Upper lobe of right lung (tissue), 1 donor: ENCODE data around the gene VAV3. TPM values are rescaled to one million over a fixed set of nuclear protein-coding genes. Genes with fewer than 3 reads are reported as not detected.

Source experiments
- ATAC-seq: fragments of 200-7000 bp; cut with Tn5 transposase; one replicate; pipeline ENCODE4 v1.9.1; 2020; ENCODE audit warnings: mild to moderate bottlenecking, moderate library complexity
- DNase-seq: peaks from one replicate; pipeline ENCODE4 v3.0.0-alpha.2; 2020
- H3K27ac ChIP-seq: fragments of 200-600 bp; one replicate; pipeline ENCODE4 v1.8.0; 2022
- H3K27me3 ChIP-seq: fragments of 200-600 bp; one replicate; pipeline ENCODE4 v1.8.0; 2022; ENCODE audit warnings: mild to moderate bottlenecking
- H3K36me3 ChIP-seq: fragments of 200-600 bp; one replicate; pipeline ENCODE4 v1.8.0; 2022
- H3K4me1 ChIP-seq: fragments of 200-600 bp; one replicate; pipeline ENCODE4 v1.8.0; 2022
- H3K4me3 ChIP-seq: fragments of 200-600 bp; one replicate; pipeline ENCODE4 v1.8.0; 2022; ENCODE audit warnings: mild to moderate bottlenecking
- H3K9me3 ChIP-seq: fragments of 200-600 bp; one replicate; pipeline ENCODE4 v1.8.0; 2022
- CTCF ChIP-seq: fragments of 200-600 bp; IDR thresholded peaks from one replicate; pipeline ENCODE4 v1.8.0; 2022; ENCODE audit warnings: antibody characterized with exemption
- intact Hi-C: fragments of 100-400 bp; cut with DNase I; formaldehyde crosslinking; loops from one replicate; pipeline ENCODE4 v1.11.0; 2022
- total RNA-seq: library from RNA; stranded (reverse); fragmentation: NEBNext Ultra II Directional; extraction: Animal tissue kit (Norgen Biotek cat#: 25700); gene quantifications from one replicate; pipeline ENCODE4 v1.2.1, GENCODE V29; 2021
- donor health status: DM: no; HTN: yes; CAD: no; lungs with severe emphysema.

The VAV3 gene
- total RNA-seq, 1 donor from 2014 or later: 8.5 TPM

GRCh38 chr1:107766533-107766932 lies 198.4 kb downstream of the VAV3 start:
- no peaks in the 10 kb centered on the region for H3K4me1 ChIP-seq
- H3K9me3 ChIP-seq: no peaks in the 10 kb centered on the region
- intact Hi-C loops: no loop called here
- no peak for TF ChIP-seq CTCF
- ATAC-seq: no peak
- H3K4me3 ChIP-seq: no peak overlapping the region
- DNase-seq: no peak
- H3K27me3 ChIP-seq: no peaks in the 10 kb centered on the region
- no peaks in the 10 kb centered on the region for H3K36me3 ChIP-seq
- no peak overlapping the region for H3K27ac ChIP-seq

- H3K9me3 ChIP-seq: no peaks in the 10 kb centered on the region
- TF ChIP-seq CTCF: no peak
- intact Hi-C loops: no loop called here
- H3K4me1 ChIP-seq: no peaks in the 10 kb centered on the region
- H3K4me3 ChIP-seq: no peak overlapping the region
- H3K27ac ChIP-seq: no peak overlapping the region
- no peaks in the 10 kb centered on the region for H3K27me3 ChIP-seq
- no peaks in the 10 kb centered on the region for H3K36me3 ChIP-seq
- DNase-seq (no peak), ATAC-seq (no peak)
Observed at GRCh38 chr1:107762751-107763390, 202.1 kb downstream of the VAV3 start.

- Histone ChIP-seq H3K36me3 (peaks cover 10% of the 10 kb centered on the region), H3K27ac (no peak overlapping the region), H3K9me3 (no peaks in the 10 kb centered on the region), H3K4me1 (no peaks in the 10 kb centered on the region), H3K4me3 (no peak overlapping the region), H3K27me3 (no peaks in the 10 kb centered on the region)
- ATAC-seq: no peak
- intact Hi-C loops: no loop called here
- no peak for TF ChIP-seq CTCF
- DNase-seq: no peak
Observed at GRCh38 chr1:107760065-107760464, 204.9 kb downstream of the VAV3 start.

GRCh38 chr1:107750364-107750959 lies 214.5 kb downstream of the VAV3 start:
- no peak overlapping the region for H3K4me3 ChIP-seq

GRCh38 chr1:107748531-107748930 lies 216.4 kb downstream of the VAV3 start:
- H3K4me3 ChIP-seq: no peak overlapping the region
- intact Hi-C loops: no loop called here
- no peak overlapping the region for H3K27ac ChIP-seq
- no peaks in the 10 kb centered on the region for H3K9me3 ChIP-seq
- H3K4me1 ChIP-seq: no peaks in the 10 kb centered on the region
- H3K27me3 ChIP-seq: no peaks in the 10 kb centered on the region
- ATAC-seq: no peak
- H3K36me3 ChIP-seq: no peaks in the 10 kb centered on the region
- no peak for DNase-seq
- TF ChIP-seq CTCF: peak; percentile 24

More at GRCh38 chr1:107750364-107750959, 214.5 kb downstream of the VAV3 start:
- DNase-seq: no peak
- ATAC-seq: peak; percentile 73
- Histone ChIP-seq H3K36me3 (peaks cover 2% of the 10 kb centered on the region), H3K4me1 (no peaks in the 10 kb centered on the region), H3K9me3 (no peaks in the 10 kb centered on the region), H3K27me3 (no peaks in the 10 kb centered on the region), H3K27ac (no peak overlapping the region)
- TF ChIP-seq CTCF: peak; percentile 66
- intact Hi-C loops: no loop called here
